GM12878 (cell line): ENCODE results near the gene ME3.

ENCODE experiments used
- BCLAF1 ChIP-seq: fragments of 450-650 bp; IDR thresholded peaks from 2 replicates; pipeline ENCODE4 v1.6.1; 2017; ENCODE audit warnings: antibody characterized with exemption, mild to moderate bottlenecking, moderate library complexity
- EZH2 ChIP-seq: IDR thresholded peaks from 2 replicates; pipeline ENCODE4 v1.6.1; 2012; ENCODE audit warnings: low read depth, mild to moderate bottlenecking, control low read depth, inconsistent platforms, low read length, borderline replicate concordance; ENCODE audit not compliant: control insufficient read depth
- JUNB ChIP-seq: IDR thresholded peaks from 2 replicates; pipeline ENCODE4 v1.6.1; 2016; ENCODE audit warnings: antibody characterized with exemption, mild to moderate bottlenecking
- MXI1 ChIP-seq: fragments of 150-350 bp; IDR thresholded peaks from 2 replicates; pipeline ENCODE4 v1.6.1; 2011; ENCODE audit warnings: low read depth, mild to moderate bottlenecking, inconsistent platforms, low read length, improper control_type of control experiment
- SUZ12 ChIP-seq: fragments of 200-600 bp; sonication (generic); IDR thresholded peaks from one replicate; pipeline ENCODE4 v1.6.1; 2018; ENCODE audit warnings: antibody characterized with exemption, mild to moderate bottlenecking; ENCODE audit not compliant: unreplicated experiment
- TARDBP ChIP-seq: IDR thresholded peaks from 2 replicates; pipeline ENCODE4 v1.6.1; 2016; ENCODE audit warnings: borderline replicate concordance
- TCF3 ChIP-seq: IDR thresholded peaks from 2 replicates; pipeline ENCODE4 v1.6.1; 2012; ENCODE audit warnings: low read depth, mild to moderate bottlenecking, low read length, borderline replicate concordance; ENCODE audit not compliant: insufficient read depth
- YY1 ChIP-seq: IDR thresholded peaks from 2 replicates; pipeline ENCODE4 v1.6.1; 2011; ENCODE audit warnings: low read depth, mild to moderate bottlenecking, low read length
- TF ChIP-seq, protein P1 (sequence below), 3 experiments: IDR thresholded peaks in 2 of 3; conservative IDR thresholded peaks in 1 of 3; 2 replicates each; pipeline ENCODE4 v1.5.1; 2011; ENCODE audit warnings: low read depth in 3 of 3, low read length in 3 of 3, mild to moderate bottlenecking in 3 of 3, control low read depth in 2 of 3, moderate library complexity in 2 of 3, inconsistent platforms in 1 of 3, mixed read lengths in 1 of 3; ENCODE audit not compliant: control insufficient read depth in 2 of 3, insufficient read depth in 1 of 3; ENCODE audit errors: extremely low read depth in 1 of 3
- TF ChIP-seq, protein P2 (sequence below): IDR thresholded peaks from 2 replicates; pipeline ENCODE4 v1.6.1; 2012; ENCODE audit warnings: mild to moderate bottlenecking, low read depth, low read length

DNA sequence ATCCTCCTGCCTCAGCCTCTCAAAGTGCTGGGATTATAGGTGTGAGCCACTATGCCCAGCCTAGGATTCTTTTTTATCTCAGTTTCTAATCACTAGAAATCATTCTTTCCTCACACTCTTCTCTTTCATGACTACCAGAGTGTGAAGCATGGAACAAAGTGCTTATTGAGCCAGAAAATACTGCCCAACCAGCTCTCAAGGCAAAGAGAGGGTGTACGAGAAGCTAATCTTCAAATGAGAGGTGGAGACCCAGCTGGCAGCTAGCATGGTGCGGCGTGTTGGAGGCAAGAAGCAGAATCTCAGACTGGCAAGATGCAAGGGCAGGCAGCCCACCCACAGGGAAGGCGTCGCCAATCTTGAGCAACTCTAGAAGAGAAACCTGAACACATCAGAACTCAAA, 41.1 kb upstream of the ME3 start:
- no peak for TF ChIP-seq BCLAF1
- no peak for TF ChIP-seq TCF3
- TF ChIP-seq JUNB = no peak
- TF ChIP-seq SUZ12 = no peak
- TF ChIP-seq, protein P1, sequence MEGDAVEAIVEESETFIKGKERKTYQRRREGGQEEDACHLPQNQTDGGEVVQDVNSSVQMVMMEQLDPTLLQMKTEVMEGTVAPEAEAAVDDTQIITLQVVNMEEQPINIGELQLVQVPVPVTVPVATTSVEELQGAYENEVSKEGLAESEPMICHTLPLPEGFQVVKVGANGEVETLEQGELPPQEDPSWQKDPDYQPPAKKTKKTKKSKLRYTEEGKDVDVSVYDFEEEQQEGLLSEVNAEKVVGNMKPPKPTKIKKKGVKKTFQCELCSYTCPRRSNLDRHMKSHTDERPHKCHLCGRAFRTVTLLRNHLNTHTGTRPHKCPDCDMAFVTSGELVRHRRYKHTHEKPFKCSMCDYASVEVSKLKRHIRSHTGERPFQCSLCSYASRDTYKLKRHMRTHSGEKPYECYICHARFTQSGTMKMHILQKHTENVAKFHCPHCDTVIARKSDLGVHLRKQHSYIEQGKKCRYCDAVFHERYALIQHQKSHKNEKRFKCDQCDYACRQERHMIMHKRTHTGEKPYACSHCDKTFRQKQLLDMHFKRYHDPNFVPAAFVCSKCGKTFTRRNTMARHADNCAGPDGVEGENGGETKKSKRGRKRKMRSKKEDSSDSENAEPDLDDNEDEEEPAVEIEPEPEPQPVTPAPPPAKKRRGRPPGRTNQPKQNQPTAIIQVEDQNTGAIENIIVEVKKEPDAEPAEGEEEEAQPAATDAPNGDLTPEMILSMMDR (IDR thresholded peaks at IDR 0.05 in 2 of 3, conservative IDR thresholded peaks at IDR 0.05 in 1 of 3; ENCODE audit: control insufficient read depth in 2 of 3, extremely low read depth in 1 of 3, insufficient read depth in 1 of 3, low read depth in 3 of 3, low read length in 3 of 3) = no peak
- TF ChIP-seq, protein P2, sequence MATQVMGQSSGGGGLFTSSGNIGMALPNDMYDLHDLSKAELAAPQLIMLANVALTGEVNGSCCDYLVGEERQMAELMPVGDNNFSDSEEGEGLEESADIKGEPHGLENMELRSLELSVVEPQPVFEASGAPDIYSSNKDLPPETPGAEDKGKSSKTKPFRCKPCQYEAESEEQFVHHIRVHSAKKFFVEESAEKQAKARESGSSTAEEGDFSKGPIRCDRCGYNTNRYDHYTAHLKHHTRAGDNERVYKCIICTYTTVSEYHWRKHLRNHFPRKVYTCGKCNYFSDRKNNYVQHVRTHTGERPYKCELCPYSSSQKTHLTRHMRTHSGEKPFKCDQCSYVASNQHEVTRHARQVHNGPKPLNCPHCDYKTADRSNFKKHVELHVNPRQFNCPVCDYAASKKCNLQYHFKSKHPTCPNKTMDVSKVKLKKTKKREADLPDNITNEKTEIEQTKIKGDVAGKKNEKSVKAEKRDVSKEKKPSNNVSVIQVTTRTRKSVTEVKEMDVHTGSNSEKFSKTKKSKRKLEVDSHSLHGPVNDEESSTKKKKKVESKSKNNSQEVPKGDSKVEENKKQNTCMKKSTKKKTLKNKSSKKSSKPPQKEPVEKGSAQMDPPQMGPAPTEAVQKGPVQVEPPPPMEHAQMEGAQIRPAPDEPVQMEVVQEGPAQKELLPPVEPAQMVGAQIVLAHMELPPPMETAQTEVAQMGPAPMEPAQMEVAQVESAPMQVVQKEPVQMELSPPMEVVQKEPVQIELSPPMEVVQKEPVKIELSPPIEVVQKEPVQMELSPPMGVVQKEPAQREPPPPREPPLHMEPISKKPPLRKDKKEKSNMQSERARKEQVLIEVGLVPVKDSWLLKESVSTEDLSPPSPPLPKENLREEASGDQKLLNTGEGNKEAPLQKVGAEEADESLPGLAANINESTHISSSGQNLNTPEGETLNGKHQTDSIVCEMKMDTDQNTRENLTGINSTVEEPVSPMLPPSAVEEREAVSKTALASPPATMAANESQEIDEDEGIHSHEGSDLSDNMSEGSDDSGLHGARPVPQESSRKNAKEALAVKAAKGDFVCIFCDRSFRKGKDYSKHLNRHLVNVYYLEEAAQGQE = no peak
- TF ChIP-seq TARDBP = no peak
- no peak for TF ChIP-seq MXI1
- TF ChIP-seq EZH2 = no peak
- no peak for TF ChIP-seq YY1
